GM08714 (cell line): ENCODE data around the gene MYD88.

Experiments
- H3K4me3 ChIP-seq: fragments of 200-500 bp; sonication (Bioruptor generic); 2 replicates; pipeline ENCODE4 v1.5.1; 2014; ENCODE audit warnings: mild to moderate bottlenecking, low read length, inconsistent platforms
- ZNF274 ChIP-seq: IDR thresholded peaks from 2 replicates; pipeline ENCODE4 v1.6.1; 2012; ENCODE audit warnings: mild to moderate bottlenecking, low read depth, low read length

The MYD88 gene

GRCh38 chr3:38108649-38109579, 29.5 kb upstream of the MYD88 start:
- no peak overlapping the region for H3K4me3 ChIP-seq
- no peak for TF ChIP-seq ZNF274

GRCh38 chr3:38109580-38110313, 28.7 kb upstream of the MYD88 start:
- H3K4me3 ChIP-seq, result no peak overlapping the region
- TF ChIP-seq ZNF274, result no peak

- no peak for TF ChIP-seq ZNF274
Observed at GRCh38 chr3:38110314-38111050, 28.0 kb upstream of the MYD88 start.

GRCh38 chr3:38111201-38111600, 27.3 kb upstream of the MYD88 start:
- H3K4me3 ChIP-seq, result no peak overlapping the region
- no peak for TF ChIP-seq ZNF274

More at GRCh38 chr3:38110314-38111050, 28.0 kb upstream of the MYD88 start:
- H3K4me3 ChIP-seq, result no peak overlapping the region

- TF ChIP-seq ZNF274, result no peak
Observed at GRCh38 chr3:38111696-38112377, 26.6 kb upstream of the MYD88 start.

GRCh38 chr3:38112378-38112761, 26.1 kb upstream of the MYD88 start:
- H3K4me3 ChIP-seq, result no peak overlapping the region
- no peak for TF ChIP-seq ZNF274

More at GRCh38 chr3:38111696-38112377, 26.6 kb upstream of the MYD88 start:
- no peak overlapping the region for H3K4me3 ChIP-seq

- H3K4me3 ChIP-seq, result no peak overlapping the region
- no peak for TF ChIP-seq ZNF274
Observed at GRCh38 chr3:38114052-38114874, 24.2 kb upstream of the MYD88 start.

- H3K4me3 ChIP-seq, result no peak overlapping the region
- TF ChIP-seq ZNF274, result no peak
Observed at GRCh38 chr3:38114875-38115644, 23.4 kb upstream of the MYD88 start.

- H3K4me3 ChIP-seq, result no peak overlapping the region
- no peak for TF ChIP-seq ZNF274
Observed at GRCh38 chr3:38115645-38116427, 22.6 kb upstream of the MYD88 start.

GRCh38 chr3:38116471-38117162, 21.8 kb upstream of the MYD88 start:
- TF ChIP-seq ZNF274, result no peak
- H3K4me3 ChIP-seq, result no peak overlapping the region

- H3K4me3 ChIP-seq, result no peak overlapping the region
- no peak for TF ChIP-seq ZNF274
Observed at GRCh38 chr3:38117163-38117716, 21.2 kb upstream of the MYD88 start.
